ENCODE results near the gene PRSS36. TPM values are rescaled to one million over a fixed set of nuclear protein-coding genes. Genes with fewer than 3 reads are reported as not detected.

Gene PRSS36
- total RNA-seq, 1 donor from 2014 or later, result 2.0 TPM

- H3K4me3 Mint-ChIP-seq, result no peak overlapping the region
Measured at GRCh38 chr16:31190061-31190460, 40.2 kb upstream of the PRSS36 start.

DNA sequence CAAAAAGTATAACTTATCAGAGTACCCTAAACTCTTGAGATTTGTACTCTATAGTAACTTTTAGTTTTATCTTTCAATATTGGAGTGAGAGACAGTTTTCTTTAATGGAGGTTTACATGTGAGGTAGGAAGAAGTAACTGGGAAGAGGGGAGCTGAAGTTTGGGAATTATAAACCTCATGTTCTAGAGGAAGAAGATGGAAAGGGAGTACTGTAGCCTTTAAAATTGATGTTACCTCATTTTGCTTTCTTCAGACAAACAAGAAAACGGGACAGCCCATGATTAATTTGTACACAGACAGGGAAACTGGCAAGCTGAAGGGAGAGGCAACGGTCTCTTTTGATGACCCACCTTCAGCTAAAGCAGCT, 39.5 kb upstream of the PRSS36 start:
- Mint-ChIP-seq H3K27me3 (no peaks in the 10 kb centered on the region), H3K27ac (peak overlapping the region; percentile 46), H3K36me3 (peaks cover 82% of the 10 kb centered on the region), H3K9me3 (no peaks in the 10 kb centered on the region), H3K4me1 (ENCODE audit: unreplicated experiment) (peaks cover 6% of the 10 kb centered on the region), H3K4me3 (no peak overlapping the region)
- no peak for TF ChIP-seq CTCF (conservative IDR thresholded peaks at IDR 0.05)
- no peak for DNase-seq (ENCODE audit: extremely low spot score, unreplicated experiment)

More at GRCh38 chr16:31190061-31190460, 40.2 kb upstream of the PRSS36 start:
- no peak for DNase-seq (ENCODE audit: extremely low spot score, unreplicated experiment)
- Mint-ChIP-seq H3K4me1 (ENCODE audit: unreplicated experiment) (peaks cover 6% of the 10 kb centered on the region), H3K36me3 (peaks cover 80% of the 10 kb centered on the region), H3K27me3 (no peaks in the 10 kb centered on the region), H3K27ac (peak overlapping the region; percentile 72), H3K9me3 (no peaks in the 10 kb centered on the region)
- TF ChIP-seq CTCF (conservative IDR thresholded peaks at IDR 0.05), result no peak

DNA sequence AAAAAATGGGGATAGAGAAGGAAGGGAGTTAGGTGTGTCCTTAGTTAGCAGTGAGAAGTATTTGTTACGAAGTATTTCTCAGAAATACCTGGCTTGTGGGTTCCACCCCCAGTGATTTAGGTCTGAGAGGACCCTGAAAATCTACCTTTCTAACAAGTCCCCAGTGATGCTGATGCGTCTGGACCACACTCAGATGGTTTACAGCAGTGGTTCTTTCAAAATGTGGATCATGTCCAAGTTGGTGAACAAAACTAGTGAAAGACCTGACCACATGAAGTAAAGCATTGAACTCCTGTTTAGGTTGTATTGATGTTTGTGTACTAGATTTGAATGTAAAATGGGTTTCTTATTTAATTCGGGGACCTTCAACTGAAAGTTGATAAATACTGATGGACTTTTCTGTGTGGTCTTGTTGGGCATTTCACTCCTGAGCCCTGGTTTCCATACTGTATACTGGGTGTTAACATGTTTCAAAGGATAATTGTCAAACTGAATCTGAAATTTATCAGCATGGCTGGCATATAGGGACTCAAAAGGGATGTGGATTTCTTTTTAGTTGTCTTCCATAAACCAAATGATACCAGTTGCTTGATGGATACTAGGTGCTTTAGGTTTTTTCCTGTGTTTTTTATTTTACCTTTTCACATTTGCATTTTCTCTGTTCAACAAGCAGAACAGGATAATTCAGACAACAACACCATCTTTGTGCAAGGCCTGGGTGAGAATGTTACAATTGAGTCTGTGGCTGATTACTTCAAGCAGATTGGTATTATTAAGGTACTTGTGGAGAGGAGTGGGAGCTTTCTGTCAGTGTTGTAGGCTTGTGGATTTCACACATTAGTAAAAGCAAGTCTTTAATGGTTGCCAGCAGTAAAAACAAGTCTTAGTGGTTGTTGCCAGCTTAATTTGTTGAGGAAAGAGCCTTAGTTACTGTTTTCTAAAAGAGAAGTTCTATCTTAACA, 38.9 kb upstream of the PRSS36 start:
- H3K9me3 Mint-ChIP-seq, result no peaks in the 10 kb centered on the region
- peaks cover 11% of the 10 kb centered on the region for H3K4me1 Mint-ChIP-seq (ENCODE audit: unreplicated experiment)
- no peaks in the 10 kb centered on the region for H3K27me3 Mint-ChIP-seq
- H3K36me3 Mint-ChIP-seq, result peaks cover 86% of the 10 kb centered on the region
- DNase-seq (ENCODE audit: extremely low spot score, unreplicated experiment), result no peak
- H3K4me3 Mint-ChIP-seq, result no peak overlapping the region
- TF ChIP-seq CTCF (conservative IDR thresholded peaks at IDR 0.05), result no peak
- H3K27ac Mint-ChIP-seq, result peak overlapping the region; percentile 61

DNA sequence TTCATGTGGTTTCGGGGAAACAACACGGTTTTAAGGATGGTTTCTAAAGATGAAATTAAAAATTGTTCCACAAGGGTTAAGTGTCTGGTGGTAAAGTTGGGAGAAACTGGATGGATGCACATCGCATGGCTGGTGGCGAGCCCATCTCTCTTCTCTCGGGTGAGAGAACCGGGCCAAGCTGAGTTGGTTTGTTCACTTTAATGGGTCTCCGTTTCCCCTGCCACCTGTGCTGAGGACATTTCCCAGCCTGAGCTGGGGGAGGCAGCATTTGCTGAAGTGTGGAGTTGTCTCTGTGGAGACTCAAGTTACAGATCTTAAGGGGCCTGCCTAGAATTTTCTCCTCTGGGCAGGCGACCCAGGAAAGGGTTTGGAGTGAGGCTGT, 37.9 kb upstream of the PRSS36 start:
- no peak for DNase-seq (ENCODE audit: extremely low spot score, unreplicated experiment)
- H3K27me3 Mint-ChIP-seq, result no peaks in the 10 kb centered on the region
- H3K27ac Mint-ChIP-seq, result peak overlapping the region; percentile 61
- no peaks in the 10 kb centered on the region for H3K9me3 Mint-ChIP-seq
- H3K36me3 Mint-ChIP-seq, result peaks cover 87% of the 10 kb centered on the region
- H3K4me1 Mint-ChIP-seq (ENCODE audit: unreplicated experiment), result peaks cover 20% of the 10 kb centered on the region
- no peak overlapping the region for H3K4me3 Mint-ChIP-seq
- no peak for TF ChIP-seq CTCF (conservative IDR thresholded peaks at IDR 0.05)

GRCh38 chr16:31186930-31187807, 37.3 kb upstream of the PRSS36 start:
- H3K27me3 Mint-ChIP-seq, result no peaks in the 10 kb centered on the region
- peak overlapping the region; percentile 65 for H3K27ac Mint-ChIP-seq
- H3K4me1 Mint-ChIP-seq (ENCODE audit: unreplicated experiment), result peaks cover 26% of the 10 kb centered on the region
- H3K9me3 Mint-ChIP-seq, result no peaks in the 10 kb centered on the region
- no peak for TF ChIP-seq CTCF (conservative IDR thresholded peaks at IDR 0.05)
- H3K36me3 Mint-ChIP-seq, result peaks cover 93% of the 10 kb centered on the region
- DNase-seq (ENCODE audit: extremely low spot score, unreplicated experiment), result no peak
- no peak overlapping the region for H3K4me3 Mint-ChIP-seq

Measured in type B pancreatic cell (in vitro differentiated cells).